Left lobe of liver (tissue), 2 donors: ENCODE results near the gene TNFAIP8. TPM values are rescaled to one million over a fixed set of nuclear protein-coding genes. Genes with fewer than 3 reads are reported as not detected.

ENCODE experiments used
- ATAC-seq: fragments of 200-7000 bp; cut with Tn5 transposase; one replicate; pipeline ENCODE4 v1.9.1; 2020; ENCODE audit warnings: mild to moderate bottlenecking, moderate library complexity
- DNase-seq: peaks from one replicate; pipeline ENCODE4 v3.0.0-alpha.2; 2020; ENCODE audit warnings: low spot score
- total RNA-seq: library from RNA; stranded (reverse); gene quantifications from one replicate; pipeline ENCODE4 v1.2.1, GENCODE V29; 2021
- donor health status: DM: no; HTN: no; CAD: no; lungs with moderate emphysema.
- donor health status: DM: no; HTN: yes; CAD: no.

Gene TNFAIP8
- 2.4 TPM for total RNA-seq

DNA sequence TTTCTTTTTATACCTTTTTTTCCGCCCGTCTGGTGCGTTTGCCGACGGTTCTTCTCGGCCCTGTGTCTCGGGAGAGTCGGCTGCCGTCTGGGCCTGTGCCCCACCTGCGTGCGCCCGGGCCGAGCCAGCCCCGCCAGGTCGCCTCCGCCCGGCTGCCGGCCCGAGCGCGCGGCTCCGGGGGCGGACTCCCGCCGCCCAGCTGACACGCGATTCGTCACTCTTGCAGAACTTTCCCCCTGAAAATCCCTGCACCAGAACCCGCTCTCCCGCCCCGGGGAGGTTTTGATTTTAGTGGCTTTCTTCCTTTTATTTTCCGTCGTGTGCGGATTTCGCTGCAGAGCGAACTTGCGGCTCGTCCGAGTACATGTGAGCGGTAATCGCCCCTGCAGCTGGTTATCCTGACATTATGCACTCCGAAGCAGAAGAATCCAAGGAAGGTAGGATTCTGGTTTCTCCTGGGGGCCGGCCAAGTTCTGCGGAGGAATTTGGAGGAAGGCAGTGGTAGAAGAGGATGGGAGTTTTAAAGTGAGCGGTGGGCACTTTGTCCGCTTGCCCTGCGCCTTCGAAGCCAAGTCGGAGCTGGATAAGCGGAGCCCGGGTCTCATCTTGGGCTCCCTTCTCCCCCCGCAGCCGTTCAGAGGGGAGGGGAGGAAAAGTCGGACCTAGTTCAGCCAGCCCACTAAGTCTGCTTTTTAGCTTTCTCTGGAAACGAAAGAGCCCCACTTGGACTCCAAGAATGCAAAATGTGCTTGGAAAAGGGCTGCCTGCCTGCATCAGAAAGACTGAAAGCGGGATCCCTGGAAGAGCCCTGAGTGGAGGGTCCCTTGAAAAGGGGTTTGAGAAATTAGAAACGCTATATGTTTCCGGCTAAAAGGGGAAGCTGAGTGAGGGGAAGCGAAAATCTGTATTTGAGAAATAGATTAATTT lies at the start of gene TNFAIP8:
Gene TNFAIP8, plus strand, starts transcription at position 335 of the 927 bp plus-strand sequence. Its CDS starts 72 bp downstream, at position 407.
- DNase-seq (peak; percentile 79), ATAC-seq (peak; percentile 95)

DNA sequence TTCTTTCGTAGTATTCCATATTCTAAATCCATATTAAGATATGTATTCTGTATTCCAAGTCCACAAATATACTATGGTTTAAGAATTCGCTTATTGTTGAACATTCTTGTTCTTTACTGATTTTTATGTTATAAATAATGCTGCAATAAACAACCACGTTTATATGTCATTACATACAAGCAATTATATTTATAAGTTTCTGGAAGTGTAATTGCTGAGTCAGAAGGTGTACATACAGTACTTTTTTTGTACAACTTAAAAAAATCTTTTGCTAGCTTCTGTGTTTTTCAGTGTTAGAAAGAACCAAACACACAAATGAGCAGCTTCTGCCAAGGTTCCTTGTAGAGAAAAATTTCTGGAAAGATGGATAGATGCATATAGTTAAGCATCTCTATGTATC lies 48.6 kb upstream of the TNFAIP8 start:
- no peak for ATAC-seq
- no peak for DNase-seq

DNA sequence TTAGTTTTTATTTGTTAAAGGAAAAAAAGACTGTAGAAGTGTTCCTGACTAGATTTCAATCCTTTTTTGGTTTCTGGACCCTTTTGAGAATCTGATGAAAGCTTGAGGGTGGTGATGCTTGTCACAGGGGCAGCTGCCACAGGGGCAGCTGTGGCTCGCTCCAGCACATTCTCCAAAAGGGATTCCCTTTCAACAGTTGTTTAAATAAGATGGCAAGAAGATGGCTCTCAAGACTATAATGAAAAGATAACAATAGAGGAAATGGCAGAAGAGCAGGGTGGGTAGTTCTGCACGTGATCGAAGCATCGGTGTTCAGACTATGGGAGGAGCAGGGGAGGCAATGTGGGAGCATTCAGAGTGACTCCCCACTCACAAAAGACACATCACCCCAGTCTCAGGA lies 46.5 kb upstream of the TNFAIP8 start:
- DNase-seq (no peak), ATAC-seq (no peak)

DNA sequence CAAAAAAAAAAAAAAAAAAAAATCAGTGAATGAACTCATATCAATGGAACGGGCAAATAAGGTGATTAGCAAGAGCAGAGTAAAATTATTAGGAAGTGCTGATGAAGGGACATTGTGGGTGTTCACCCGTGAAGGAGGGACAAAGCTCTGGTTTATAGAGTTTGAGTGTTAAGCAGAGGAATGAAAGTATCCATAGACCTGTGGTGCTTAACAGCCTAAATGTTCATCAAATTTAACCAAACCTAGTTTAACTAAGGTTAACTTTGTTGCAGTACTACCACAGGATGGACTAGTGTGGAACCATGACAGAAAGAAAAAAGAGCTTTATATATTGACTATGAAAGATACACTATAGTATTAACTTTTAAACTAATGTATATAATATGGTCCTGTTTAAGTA lies 44.1 kb upstream of the TNFAIP8 start:
- no peak for DNase-seq
- no peak for ATAC-seq

DNA sequence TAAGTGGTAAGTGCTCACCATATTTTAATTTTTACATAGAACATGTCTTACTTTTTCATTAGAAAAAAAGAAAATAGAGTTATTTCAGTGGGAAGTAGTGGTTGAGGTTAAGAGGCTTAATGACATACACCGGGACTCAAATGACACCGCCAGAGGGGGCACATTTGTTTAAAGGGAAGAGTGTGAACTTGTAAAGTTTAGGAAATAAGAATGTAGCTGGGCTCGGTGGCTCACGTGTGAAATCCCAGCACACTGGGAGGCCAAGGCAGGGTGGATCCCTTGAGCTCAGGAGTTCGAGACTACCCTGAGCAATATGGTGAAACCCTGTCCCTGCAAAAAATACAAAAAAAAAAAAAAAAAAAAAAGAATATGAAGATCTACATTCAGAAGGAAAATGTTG lies 43.4 kb upstream of the TNFAIP8 start:
- peak; percentile 60 for ATAC-seq
- no peak for DNase-seq

DNA sequence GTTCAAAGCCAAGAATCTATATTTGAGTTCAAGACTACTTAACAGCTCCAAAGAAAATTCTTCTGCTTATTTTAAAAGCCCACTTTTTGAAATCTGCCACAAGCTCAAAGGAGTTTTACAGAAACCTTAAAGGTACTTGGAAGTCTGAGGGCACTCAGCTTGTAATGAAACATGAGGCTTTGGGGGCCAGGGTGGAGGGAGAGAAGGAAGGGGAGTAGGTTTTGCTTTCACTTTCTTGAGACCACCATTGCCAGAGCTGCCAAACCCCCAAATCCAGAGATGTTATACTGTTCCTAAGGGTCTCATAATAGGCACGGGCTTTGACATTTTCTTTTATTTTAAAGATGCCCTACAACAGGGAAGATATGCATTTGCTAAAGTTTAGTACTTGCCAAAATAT lies 42.6 kb upstream of the TNFAIP8 start:
- DNase-seq (no peak), ATAC-seq (no peak)

DNA sequence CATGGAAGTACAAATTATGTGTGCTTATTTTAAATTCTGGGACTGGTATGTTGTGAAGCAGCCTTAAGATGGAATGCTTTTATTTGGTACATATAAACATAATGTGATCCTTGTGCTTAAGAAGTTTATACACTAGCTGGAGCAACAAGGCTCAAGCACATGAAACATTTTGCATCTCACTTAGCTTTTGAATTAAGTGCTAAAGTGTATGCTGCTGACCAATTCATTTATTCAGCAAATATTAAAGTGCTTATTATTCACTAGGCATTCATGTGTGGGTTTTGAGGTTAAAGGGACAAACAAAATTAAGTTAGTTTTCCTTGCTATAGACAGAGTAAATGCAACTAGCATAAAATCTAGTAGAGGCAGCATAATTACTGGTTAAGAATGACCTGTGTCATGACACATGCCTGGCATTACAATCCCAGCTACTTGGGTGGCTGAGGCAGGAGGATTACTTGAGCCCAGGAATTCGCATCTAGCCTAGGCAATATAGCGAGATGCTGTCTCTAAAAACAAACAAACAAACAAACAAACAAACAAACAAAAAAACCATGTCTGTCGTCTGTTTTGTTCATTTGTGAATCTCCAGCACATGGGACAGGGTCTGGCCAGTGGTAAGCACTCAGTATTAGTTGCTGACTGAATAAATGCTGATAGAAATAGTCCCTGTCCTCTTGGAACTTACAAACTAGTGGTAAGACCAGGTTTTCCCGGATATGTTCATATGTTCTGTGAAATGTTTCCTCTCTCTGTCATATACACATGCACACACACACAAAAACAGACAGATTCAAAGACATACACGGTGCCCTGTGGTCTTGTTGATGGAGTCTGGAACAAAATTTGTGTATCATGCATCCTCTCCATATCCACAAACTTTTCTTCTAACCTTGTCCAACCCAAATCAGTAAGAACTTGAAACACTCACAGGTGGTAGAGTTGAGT lies 41.9 kb upstream of the TNFAIP8 start:
- no peak for DNase-seq
- no peak for ATAC-seq

DNA sequence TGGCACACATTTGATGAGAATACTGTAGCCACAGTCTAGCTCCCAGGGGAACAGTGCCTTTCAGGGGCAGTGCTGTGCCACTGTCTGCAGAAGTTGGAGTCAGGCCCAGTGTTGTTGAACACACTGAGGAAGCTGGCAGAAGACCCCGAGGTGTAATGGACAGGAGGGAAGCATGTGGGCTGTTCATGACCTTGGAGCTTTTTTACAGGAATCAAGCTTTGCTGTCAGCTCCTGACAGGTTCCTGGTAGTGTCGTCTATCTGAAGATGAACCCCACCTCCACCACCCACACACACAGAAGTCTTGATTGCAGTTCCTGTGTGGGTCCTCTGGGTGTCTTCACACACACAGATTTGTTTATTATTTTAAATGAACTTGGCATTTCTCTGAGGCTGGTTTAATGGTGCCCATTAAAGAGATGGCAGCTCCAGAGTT lies 40.3 kb upstream of the TNFAIP8 start:
- DNase-seq (no peak), ATAC-seq (peak; percentile 83)

DNA sequence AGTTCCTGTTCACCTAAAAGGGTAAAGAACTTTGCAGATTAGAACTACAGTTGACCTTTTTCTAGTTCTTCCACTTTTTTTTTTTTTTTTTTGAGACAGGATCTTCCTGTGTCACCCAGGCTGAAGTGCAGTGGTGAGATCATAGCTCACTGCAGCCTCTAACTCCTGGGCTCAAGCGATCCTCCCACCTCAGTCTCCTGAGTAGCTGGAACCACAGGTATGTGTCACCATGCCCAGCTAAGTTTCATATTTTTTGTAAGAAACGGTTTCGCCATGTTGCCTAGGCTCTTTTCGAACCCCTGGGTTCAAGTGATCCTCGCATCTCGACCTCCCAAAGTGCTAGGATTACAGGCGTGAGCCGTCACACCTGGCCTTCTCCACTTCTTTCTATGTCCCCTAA lies 39.7 kb upstream of the TNFAIP8 start:
- no peak for ATAC-seq
- no peak for DNase-seq

DNA sequence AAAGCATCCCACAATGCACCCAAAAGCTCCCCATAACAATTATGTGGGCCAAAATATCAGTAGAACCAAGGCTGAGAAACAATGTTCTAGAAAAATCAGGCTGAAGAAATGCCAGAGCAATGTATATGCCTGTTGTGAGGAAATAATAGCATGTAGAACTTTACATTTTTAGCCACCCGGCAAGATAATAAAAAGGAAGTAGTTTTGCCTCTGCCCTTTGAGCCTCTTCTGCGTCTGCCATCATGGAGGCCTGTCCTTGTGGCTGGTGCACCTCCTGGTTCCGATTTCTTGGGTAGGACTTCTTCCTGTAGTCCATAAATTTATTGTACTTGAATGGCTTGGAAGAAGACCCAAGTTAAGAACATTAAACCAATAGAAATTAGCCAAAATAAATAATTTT lies 38.9 kb upstream of the TNFAIP8 start:
- DNase-seq (no peak), ATAC-seq (no peak)

DNA sequence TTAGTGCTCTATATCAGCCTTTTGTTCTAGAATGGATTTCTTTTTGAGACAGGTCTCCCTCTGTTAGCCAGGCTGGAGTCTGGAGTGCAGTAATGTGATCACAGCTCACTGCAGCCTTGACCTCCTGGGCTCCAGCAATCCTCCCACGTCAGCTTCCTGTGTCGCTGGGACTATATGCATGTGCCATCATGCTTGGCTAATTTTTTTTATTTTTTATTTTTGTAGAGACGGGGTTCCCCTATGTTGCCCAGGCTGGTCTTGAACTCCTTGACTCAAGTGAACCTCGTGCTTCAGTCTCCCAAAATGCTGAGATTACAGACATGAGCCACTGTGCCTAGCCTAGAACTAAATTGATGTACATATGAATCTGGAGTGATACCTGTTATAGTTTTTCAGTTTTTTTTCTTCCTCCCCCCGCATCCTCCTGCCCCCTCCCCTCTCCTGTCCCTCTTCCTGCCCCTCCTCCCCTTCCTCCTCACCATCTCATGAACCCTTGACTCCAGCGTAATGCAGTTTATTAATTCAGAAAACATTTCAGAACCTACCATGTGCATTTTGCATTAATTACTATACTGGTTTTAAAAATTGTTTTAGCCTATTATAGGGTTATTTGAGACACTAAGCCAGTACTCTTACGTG lies 37.4 kb upstream of the TNFAIP8 start:
- DNase-seq (no peak), ATAC-seq (no peak)

DNA sequence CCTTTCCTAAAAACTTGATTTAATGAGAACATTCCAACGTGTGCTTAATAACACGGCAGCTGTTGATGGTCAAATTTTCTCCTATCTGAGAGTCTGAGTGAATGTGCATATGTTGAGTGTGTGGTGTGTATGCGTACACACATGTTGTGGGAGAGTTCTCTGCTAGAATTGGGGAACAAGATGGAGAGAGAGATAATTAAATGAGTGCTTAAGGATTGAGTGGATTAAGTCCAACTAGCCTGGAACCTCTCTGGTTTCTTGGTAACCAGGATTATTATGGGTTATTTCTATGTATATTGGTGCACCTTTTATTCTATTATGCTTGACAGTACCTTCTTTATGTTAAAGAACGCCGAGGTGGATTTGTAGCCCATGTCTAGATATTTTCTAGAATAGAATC lies 36.4 kb upstream of the TNFAIP8 start:
- ATAC-seq, result no peak

DNA sequence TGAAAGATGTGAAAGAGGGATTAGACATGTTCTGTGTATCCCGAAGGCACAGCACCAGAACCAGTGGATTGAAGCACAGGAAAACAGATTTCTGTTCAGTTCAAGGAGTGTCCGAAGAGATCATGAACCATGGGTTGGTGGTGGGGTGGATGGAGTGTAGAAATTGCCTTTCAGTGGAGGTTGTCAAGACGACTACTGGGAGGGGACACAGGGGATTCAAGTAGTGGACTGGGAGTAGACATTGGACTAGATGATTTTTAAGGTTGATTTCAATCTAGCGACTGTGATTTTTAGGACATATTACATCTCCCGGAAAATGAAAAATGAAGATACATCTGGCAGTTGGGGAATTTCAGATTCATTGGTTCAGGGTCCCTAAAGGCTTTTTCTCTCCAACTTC lies 35.9 kb upstream of the TNFAIP8 start:
- ATAC-seq, result no peak
- no peak for DNase-seq

More for the DNA sequence above, 36.4 kb upstream of the TNFAIP8 start:
- no peak for DNase-seq

DNA sequence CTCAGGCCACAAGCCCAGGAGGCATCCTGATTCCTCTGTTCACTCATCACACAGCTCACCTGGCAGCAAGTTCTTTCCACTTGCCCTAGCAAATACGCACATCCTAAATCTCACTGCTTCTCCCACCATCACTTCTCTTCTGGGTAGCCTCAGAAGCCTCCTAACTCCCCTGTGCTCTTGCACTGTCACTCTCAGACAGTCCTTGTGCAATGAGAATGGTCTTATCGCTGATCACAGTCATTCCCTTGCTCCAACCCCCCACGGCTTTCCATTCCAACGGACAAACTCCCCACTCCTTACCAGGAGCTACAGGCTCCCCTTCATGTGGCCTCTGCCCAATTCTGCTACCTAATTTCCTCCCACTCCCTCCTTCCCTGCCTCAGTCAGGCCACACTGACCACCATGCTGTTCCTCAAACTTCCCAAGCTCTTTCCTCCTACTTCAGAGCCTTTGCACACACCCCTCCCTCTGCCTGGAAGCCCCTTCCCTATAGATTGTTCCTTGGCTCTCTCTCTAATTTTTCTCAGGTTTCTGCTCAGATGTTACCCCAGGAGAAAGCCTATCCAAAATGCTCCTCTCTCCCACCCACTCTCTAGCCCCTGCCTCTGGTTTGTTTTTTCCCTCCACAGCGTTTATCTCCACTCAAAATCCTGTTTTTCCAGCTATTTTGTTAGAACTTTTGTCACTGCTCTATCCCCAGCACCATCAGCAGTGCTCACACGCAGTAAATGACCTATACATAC lies 34.1 kb upstream of the TNFAIP8 start:
- ATAC-seq (no peak), DNase-seq (no peak)

DNA sequence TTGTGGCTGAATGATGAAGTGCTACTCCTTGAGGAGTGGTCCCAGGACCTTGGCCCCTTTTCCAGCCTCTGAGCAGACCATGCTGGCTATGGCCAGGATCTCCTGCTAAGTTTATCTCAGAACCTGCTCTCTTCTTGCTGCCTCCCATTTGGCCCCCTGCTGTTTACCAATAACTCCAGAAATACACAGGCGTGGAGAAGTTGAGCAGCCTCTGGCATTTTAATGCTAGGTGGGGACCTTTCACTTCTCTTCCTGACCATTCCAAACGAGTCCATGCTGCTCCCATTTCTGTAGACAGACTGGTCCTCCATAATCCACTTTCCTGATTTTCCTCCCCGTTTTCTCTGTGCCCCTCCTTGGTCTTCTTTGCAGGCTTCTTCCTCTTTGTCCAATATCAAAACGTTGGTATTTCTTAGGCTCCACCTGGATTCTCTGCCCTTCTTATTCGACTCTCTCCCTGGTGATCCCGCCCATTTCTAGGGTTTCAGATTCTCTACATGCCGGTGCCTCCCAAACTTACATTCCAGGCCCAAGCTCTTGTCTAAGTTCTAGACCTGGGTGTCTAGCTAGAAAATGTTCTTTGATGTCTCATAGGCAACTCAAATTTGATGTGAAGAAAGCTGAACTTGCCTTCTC lies 33.4 kb upstream of the TNFAIP8 start:
- DNase-seq (no peak), ATAC-seq (no peak)

DNA sequence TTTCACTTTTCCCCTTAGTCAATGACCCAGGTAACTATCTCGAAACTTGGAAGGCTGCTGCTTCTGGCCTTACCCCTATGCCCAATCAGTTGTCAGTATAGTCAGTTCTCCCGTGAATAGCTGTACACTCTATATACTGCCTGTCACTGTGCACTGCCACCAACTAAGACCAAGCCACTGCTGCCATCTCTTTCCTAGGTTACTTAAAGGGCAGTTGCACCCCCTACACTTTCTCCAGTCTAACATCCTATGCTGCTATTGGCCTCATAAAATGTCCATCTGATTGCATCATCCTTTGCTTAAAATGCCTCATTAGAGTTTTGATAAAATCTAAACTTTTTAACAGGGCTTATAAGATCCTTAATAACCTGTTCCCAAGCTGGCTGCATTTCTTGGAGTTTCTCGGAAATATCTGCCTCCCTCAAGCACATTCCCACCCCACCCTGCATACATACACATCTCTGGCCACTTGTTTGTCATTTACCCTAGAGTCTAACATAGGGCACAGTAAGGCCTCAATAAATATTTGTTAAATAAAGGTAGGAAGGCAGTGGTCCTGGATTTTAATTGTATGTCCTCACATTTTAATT lies 32.8 kb upstream of the TNFAIP8 start:
- DNase-seq, result no peak
- ATAC-seq, result no peak

DNA sequence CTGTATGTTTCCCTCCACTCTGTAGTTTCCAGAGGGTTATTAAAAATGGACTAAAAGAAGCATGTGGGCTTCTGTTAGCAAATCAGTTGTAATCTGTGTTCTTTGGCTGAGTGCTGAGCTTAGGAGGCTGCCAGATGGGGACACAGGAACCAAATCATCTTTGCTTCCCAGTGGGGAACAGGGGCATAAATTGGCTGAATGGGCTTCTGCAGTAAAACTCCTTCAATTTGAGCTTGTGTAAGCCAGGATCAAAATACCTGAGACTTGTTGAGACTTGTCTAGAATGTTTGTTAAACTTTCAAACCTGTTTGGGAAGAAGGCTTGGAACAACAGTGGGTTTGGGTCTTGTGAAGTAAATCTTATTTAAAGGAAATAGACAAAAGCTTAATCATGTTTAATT lies 32.2 kb upstream of the TNFAIP8 start:
- DNase-seq (no peak), ATAC-seq (no peak)

DNA sequence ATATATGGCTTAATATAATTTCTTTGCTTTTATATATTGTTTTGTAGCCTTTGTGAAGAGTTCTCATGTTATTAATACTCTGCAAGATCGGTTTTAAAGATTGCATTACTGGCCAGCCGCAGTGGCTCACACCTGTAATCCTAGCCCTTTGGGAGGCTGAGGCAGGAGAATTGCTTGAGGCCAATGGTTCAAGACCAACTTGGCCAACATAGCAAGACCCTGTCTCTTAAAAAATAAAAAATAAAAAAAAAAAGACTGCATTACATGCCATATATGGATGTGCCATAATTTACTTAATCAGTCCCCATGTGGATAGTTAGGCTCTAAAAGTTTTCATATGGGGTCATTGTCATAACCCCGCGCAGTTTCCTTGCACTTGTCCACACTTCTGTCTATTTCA lies 31.0 kb upstream of the TNFAIP8 start:
- no peak for DNase-seq
- ATAC-seq, result no peak

DNA sequence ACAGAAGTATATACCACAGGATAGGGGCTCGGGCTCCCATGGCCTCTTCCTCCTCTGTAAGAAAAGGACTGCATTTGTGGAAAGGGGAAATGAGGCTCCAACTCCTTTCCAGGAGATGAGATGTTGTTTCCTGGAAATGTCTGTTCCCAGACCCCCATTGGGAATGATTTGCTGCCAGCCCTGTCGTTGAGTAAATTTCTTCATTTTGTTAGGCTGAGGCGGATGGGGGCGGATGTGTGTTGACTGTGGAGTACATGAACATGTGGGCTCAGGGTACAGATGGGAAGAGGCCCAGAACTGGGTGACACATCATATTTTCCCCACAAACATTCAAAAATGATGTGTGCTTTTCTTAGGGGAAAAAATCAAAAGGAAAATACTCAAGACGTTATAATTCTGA lies 28.8 kb upstream of the TNFAIP8 start:
- DNase-seq (no peak), ATAC-seq (no peak)
